ENCODE data around the gene MCF2L.
A peak's percentile ranks its signal among the peaks of the same experiment; 100 is the strongest.

The MCF2L gene

DNA sequence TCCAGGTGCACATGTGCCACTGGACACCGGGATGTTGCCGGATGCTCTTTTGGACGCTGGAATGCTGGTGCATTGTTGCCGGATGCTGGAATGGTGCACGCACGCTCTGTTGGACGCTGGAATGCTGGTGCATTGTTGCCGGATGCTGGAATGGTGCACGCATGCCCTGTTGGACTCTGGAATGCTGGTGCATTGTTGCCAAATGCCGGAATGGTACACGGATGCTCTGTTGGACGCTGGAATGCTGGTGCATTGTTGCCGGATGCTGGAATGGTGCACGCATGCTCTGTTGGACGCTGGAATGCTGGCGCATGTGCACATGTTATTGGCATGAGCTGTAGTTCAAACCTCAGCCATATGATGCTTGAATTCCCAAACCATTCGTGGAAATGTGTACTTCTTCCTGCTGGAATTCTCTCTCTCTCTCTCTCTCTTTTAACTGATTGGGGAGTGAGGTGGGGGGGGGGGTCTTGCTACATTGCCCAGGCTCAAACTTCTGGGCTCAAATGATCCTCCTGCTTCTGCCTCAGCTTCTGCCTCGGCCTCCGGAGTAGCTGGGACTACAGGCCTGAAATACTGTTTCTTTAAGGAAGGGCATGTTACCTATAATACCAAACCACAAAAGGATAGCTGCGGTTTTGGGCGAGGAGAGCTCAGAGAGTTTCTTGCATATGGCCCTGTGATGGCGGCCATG is 1.2 kb upstream of the MCF2L start:
- no peaks in the 10 kb centered on the region for H3K27me3 Mint-ChIP-seq
- H3K36me3 Mint-ChIP-seq: no peaks in the 10 kb centered on the region
- H3K4me1 Mint-ChIP-seq (ENCODE audit: low read depth): peaks cover 33% of the 10 kb centered on the region
- no peak overlapping the region for H3K27ac Mint-ChIP-seq
- H3K4me3 Mint-ChIP-seq: peak overlapping the region; percentile 84
- H3K9me3 Mint-ChIP-seq (ENCODE audit: low read depth): no peaks in the 10 kb centered on the region

DNA sequence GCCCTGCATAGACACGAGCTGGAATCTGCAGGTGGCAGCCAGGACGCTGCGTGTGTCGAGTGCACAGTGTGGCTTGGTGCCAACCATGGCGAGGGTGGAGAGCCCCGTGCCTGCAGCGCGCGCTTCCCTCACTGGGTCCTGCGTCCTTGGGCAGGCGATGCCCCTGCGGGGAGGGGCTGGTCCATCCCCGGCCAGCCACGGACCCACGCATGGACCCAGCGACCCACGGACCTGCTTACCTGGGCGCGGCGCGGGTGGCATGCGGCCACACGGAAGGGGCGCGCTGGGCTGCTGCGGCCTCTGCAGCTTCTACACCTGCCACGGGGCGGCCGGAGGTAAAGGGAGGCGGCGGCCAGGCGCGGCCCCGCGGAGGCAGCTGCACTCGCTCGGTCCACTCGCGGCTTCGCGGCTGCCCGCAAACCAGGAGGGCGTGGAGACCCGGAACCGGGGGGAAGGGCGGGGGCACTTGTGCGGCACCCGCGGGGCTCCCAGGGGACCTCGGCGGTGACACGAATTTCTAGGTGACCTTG is 569 bp upstream of the MCF2L start:
- Mint-ChIP-seq H3K27me3 (no peaks in the 10 kb centered on the region), H3K27ac (no peak overlapping the region)

DNA sequence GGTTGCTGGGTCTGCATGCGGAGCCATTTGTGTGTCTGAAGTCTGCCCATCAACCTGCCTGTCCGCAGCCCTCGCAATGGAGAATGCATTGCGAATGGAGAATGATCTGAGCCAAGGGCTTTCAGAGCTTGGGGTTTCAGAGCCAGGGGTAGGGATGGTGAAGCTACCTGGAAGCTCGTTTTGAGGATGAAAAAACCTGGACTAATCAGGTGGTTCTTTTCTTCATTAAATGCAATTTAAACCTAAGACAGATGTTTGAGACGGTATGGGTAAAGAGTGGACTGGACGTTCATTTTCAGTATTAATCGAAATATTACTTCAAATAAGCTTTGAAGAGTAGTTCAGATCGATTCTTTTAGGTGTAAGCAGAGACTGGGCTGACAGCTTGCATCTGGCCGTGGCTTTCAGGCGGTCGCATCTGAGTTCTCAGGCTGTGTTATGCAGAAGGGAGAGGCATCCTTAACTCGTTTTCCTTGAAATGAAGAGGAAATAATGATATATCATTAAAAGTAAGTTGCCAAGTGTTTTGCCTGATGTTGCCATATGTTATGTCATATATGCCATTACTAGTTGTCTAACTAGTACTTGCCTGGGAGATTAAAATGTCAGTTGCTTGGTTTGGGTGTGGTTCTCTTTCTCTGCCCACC is 801 bp downstream of the MCF2L start:
- H3K9me3 Mint-ChIP-seq (ENCODE audit: low read depth): no peaks in the 10 kb centered on the region

More for the DNA sequence above, 569 bp upstream of the MCF2L start:
- no peaks in the 10 kb centered on the region for H3K9me3 Mint-ChIP-seq (ENCODE audit: low read depth)
- H3K4me1 Mint-ChIP-seq (ENCODE audit: low read depth): peaks cover 33% of the 10 kb centered on the region
- H3K4me3 Mint-ChIP-seq: peak overlapping the region; percentile 84
- no peaks in the 10 kb centered on the region for H3K36me3 Mint-ChIP-seq

DNA sequence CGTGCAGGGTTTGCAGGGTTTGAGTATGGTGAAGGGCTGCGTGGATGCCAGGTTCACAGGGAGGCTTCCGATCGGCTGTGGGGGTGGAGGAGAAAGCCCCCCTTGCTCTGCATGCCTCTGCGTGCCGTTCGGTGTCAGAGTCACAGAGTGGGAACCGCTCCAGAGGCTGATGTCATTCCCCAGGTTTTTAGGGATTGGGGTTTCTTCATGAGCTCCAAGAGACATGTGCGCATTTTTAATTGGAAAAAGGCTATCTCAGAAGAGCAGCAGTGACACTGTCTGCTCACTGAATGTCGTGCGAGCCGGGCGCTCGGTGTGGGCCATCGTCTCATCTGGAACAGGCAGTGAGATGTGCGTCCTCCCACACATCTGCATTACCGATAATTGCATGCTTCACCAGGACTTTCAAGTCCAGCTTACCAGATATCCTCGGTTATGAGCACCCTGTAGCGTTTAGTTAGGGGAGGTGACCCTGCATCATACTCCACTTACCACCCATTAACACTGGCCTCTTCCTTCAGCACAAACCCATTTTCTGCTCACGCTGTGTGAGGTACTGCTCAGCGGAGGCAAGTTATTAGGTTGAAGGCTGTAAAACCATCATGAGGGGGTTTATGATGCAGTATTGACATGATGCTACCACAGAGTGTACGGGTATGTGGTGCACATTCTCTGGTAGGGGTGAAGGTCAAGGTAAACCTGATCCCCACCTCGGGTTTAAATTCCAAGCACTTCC is 1.7 kb downstream of the MCF2L start:
- Mint-ChIP-seq H3K36me3 (peaks cover 3% of the 10 kb centered on the region), H3K27ac (no peak overlapping the region), H3K9me3 (ENCODE audit: low read depth) (no peaks in the 10 kb centered on the region), H3K27me3 (no peaks in the 10 kb centered on the region), H3K4me1 (ENCODE audit: low read depth) (peaks cover 33% of the 10 kb centered on the region), H3K4me3 (peak overlapping the region; percentile 95)

More for the DNA sequence above, 801 bp downstream of the MCF2L start:
- H3K4me1 Mint-ChIP-seq (ENCODE audit: low read depth): peaks cover 33% of the 10 kb centered on the region
- peak overlapping the region; percentile 95 for H3K4me3 Mint-ChIP-seq
- H3K36me3 Mint-ChIP-seq: peaks cover 3% of the 10 kb centered on the region
- H3K27me3 Mint-ChIP-seq: no peaks in the 10 kb centered on the region
- peak overlapping the region; percentile 94 for H3K27ac Mint-ChIP-seq

DNA sequence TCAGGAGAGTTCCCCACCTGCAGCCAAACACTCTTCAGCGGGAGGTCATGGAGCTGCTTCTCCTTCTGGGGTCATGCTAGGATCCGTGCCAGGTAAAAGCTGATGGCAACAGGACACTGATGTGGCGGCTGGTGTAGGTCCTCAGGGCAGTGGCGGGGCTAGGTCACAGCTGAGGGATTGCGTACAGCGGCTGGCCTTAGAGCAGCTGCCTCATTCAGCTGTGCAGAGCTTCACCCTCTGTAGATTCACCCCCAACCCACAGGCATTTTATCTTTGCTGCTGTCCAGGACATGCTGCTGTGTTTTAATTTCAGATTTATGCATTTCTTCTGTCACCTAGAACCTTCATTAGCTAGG is 2.3 kb downstream of the MCF2L start:
- Mint-ChIP-seq H3K9me3 (ENCODE audit: low read depth) (no peaks in the 10 kb centered on the region), H3K27ac (no peak overlapping the region), H3K4me3 (peak overlapping the region; percentile 48), H3K36me3 (peaks cover 3% of the 10 kb centered on the region), H3K4me1 (ENCODE audit: low read depth) (peaks cover 33% of the 10 kb centered on the region), H3K27me3 (no peaks in the 10 kb centered on the region)

DNA sequence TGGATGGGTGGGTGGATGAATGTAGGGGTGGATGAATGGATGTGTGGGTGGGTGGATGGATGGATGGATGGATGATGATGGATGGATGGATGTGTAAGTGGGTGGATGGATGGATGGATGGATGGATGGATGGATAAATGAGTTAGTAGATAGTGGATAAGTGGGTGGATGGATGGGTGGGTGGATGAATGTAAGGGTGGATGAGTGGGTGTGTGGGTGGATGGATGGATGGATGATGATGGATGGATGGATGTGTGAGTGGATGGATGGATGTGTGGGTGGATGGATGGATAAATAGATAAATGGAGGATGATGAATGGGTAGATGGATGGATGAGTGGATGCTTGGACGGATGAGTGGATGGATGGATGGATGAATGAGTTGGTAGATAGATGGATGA is 3.2 kb downstream of the MCF2L start:
- no peak overlapping the region for H3K27ac Mint-ChIP-seq
- peaks cover 3% of the 10 kb centered on the region for H3K36me3 Mint-ChIP-seq
- no peaks in the 10 kb centered on the region for H3K27me3 Mint-ChIP-seq
- no peak overlapping the region for H3K4me3 Mint-ChIP-seq
- no peaks in the 10 kb centered on the region for H3K9me3 Mint-ChIP-seq (ENCODE audit: low read depth)
- peaks cover 33% of the 10 kb centered on the region for H3K4me1 Mint-ChIP-seq (ENCODE audit: low read depth)

DNA sequence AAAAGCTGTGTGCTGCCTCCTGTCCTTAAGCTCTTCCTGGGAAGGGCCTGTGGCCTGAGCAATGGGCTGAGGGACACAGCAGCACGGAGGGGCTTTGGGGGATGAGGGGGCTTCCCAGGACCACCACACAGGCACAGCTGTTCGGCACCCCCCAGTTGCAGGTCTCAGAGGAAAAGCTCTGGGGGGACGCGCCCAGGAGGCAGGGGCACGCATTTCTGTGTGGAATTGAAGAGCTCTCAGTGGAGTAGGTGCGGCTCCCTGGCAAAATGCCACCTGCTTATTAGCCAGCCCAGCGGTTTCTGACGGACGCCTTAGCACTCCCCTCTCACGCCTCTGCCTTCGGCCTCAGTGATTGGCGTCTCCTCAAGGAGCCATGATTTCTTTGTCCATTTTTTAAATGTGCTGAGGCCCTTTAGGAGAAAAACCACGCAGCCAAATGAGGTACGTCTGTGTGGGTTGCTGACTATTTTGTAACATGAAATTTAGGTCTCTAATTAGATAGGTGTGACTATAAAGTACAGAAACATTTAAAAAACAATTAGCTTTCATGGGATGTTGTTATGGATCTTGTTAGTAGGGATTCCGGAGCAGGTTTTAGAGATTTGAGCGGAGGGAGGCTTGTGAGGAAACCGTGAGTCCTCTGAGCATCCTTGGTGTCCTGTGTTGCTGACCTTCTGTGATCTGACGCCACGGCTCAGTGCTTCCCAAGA is 4.0 kb downstream of the MCF2L start:
- H3K4me3 Mint-ChIP-seq: no peak overlapping the region
- peaks cover 34% of the 10 kb centered on the region for H3K4me1 Mint-ChIP-seq (ENCODE audit: low read depth)

DNA sequence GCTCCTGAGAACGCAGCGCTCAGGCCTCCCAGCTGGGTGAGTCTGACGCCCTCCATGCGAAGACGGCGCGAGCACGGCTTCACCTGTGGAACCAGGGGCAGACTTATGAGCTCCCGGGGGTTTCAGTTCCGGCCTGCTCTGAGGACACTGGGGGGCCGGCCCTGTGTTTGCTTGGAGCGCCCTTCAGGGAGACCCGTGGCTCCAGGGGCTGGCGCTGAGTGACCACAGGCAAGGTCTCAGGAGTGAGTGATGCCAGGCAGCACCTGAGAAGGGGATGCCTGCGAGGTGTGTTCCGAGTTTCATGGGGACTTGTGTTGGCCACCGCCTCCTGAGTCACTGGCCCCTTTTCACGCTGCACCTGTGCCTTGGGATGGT is 4.5 kb downstream of the MCF2L start:
- Mint-ChIP-seq H3K4me1 (ENCODE audit: low read depth) (peaks cover 31% of the 10 kb centered on the region), H3K9me3 (ENCODE audit: low read depth) (no peaks in the 10 kb centered on the region), H3K27ac (no peak overlapping the region), H3K36me3 (peaks cover 3% of the 10 kb centered on the region), H3K4me3 (no peak overlapping the region), H3K27me3 (no peaks in the 10 kb centered on the region)

More for the DNA sequence above, 4.0 kb downstream of the MCF2L start:
- H3K9me3 Mint-ChIP-seq (ENCODE audit: low read depth): no peaks in the 10 kb centered on the region
- peaks cover 3% of the 10 kb centered on the region for H3K36me3 Mint-ChIP-seq
- H3K27me3 Mint-ChIP-seq: no peaks in the 10 kb centered on the region
- H3K27ac Mint-ChIP-seq: no peak overlapping the region

DNA sequence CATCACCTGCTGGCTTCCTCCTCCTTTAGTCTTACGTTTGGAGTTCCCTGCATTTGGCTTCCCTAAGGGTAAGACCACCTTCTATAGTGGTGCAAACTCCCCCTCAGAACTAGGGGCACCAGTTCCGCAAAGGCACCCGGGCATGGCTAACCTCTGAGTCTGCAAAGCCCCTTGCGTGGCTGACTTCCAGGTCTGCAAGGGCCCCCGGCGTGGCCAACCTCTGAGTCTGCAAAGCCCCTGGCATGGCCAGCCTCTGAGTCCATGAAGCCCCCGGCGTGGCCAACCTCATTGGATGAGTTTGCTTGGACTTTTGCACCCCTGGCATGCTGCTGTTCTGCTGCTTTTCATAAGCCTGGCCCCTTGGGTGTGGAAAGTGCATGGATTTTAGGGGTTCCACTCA is 5.1 kb downstream of the MCF2L start:
- Mint-ChIP-seq H3K9me3 (ENCODE audit: low read depth) (no peaks in the 10 kb centered on the region), H3K4me3 (no peak overlapping the region)

DNA sequence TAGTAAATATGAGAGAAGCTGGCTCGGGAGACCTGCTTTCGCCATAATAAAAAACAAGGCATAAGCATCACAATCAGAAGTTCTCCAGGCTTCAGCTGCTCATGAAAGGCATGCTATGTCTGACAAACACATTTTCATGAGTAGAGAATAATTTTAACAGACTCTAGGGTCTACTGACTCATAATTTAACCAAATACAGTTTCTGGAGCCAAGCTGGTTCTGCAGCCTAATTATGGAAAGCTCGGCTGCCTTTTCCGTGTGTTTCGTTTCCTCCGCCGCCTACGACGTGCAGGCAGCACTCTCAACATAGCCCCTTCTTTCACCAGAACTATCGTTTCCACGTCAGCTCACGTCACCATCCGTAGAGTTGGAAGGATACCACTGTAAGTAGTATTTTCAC is 5.7 kb downstream of the MCF2L start:
- peaks cover 26% of the 10 kb centered on the region for H3K4me1 Mint-ChIP-seq (ENCODE audit: low read depth)
- no peaks in the 10 kb centered on the region for H3K9me3 Mint-ChIP-seq (ENCODE audit: low read depth)
- H3K4me3 Mint-ChIP-seq: no peak overlapping the region
- no peaks in the 10 kb centered on the region for H3K27me3 Mint-ChIP-seq
- H3K36me3 Mint-ChIP-seq: peaks cover 3% of the 10 kb centered on the region
- H3K27ac Mint-ChIP-seq: no peak overlapping the region

More for the DNA sequence above, 5.1 kb downstream of the MCF2L start:
- H3K36me3 Mint-ChIP-seq: peaks cover 3% of the 10 kb centered on the region
- peaks cover 31% of the 10 kb centered on the region for H3K4me1 Mint-ChIP-seq (ENCODE audit: low read depth)
- no peak overlapping the region for H3K27ac Mint-ChIP-seq
- H3K27me3 Mint-ChIP-seq: no peaks in the 10 kb centered on the region

DNA sequence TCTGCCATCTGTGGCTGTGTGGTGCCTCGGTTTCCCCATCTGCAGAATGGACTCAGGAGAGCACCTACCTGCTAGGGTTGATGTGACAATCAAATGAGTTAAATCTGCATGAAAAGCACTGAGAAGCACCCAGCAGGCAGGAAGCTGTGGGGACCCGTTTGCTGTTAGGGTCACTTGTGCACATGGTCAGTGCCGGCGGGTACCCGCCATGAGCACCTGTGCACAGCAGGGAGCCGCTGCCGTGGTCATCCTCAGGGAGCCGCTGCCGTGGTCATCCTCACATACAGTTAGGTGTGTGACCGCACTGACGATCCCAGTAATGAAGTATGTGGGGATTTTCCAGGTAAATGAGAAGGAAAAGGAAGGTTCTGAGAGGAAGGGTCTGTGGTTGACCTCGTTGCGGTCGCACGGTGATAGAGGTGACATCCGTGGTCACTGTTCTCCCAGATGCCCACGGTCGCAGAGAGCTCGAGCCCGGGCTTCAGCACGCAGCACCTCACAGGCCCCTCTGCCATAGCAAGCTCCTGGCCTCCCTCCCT is 6.5 kb downstream of the MCF2L start:
- Mint-ChIP-seq H3K4me3 (no peak overlapping the region), H3K27ac (no peak overlapping the region), H3K27me3 (no peaks in the 10 kb centered on the region), H3K4me1 (ENCODE audit: low read depth) (peaks cover 23% of the 10 kb centered on the region), H3K9me3 (ENCODE audit: low read depth) (no peaks in the 10 kb centered on the region), H3K36me3 (peaks cover 3% of the 10 kb centered on the region)

DNA sequence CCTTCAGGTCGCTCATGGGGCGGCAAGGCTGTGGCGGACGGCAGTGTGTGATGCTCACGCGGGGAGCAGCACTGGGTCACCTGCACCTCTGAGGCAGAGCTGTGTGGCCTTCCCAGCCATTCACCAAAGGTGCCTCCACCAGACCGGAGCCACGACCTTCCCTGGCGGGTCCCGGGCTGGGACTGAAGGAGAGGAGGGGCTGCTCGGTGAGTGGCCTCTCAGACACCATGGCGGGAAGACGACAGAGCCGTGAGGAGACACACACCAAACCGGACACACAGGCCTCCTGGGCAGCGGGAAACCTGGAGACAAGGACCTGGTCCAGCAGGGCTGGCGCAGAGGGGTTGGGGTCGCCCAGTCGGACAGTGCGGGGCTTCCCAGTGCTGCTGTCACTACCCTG is 7.5 kb downstream of the MCF2L start:
- Mint-ChIP-seq H3K36me3 (peaks cover 3% of the 10 kb centered on the region), H3K27me3 (no peaks in the 10 kb centered on the region), H3K27ac (no peak overlapping the region)

DNA sequence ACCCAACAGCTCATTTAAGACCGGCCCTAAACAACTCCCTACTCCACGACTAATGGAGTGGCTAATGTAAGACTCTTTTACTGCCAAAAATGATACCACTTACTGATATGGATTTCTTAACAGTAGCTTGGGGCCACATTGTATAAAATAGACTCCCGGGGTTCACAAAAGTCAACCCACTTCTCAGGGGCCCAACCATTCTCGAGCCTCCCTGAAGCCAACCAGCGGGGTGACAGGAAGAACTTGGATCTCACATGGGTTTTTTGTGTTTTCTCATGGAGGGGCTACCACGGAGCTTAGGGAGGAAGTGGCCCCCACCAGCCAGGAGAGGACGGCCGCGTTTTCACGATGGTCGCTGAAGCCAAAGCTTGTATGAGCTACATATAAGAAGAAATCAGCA is 8.1 kb downstream of the MCF2L start:
- H3K9me3 Mint-ChIP-seq (ENCODE audit: low read depth): no peaks in the 10 kb centered on the region
- peaks cover 14% of the 10 kb centered on the region for H3K4me1 Mint-ChIP-seq (ENCODE audit: low read depth)
- peaks cover 3% of the 10 kb centered on the region for H3K36me3 Mint-ChIP-seq
- no peaks in the 10 kb centered on the region for H3K27me3 Mint-ChIP-seq
- no peak overlapping the region for H3K27ac Mint-ChIP-seq
- H3K4me3 Mint-ChIP-seq: no peak overlapping the region

More for the DNA sequence above, 7.5 kb downstream of the MCF2L start:
- H3K9me3 Mint-ChIP-seq (ENCODE audit: low read depth): no peaks in the 10 kb centered on the region
- no peak overlapping the region for H3K4me3 Mint-ChIP-seq
- H3K4me1 Mint-ChIP-seq (ENCODE audit: low read depth): peaks cover 19% of the 10 kb centered on the region

DNA sequence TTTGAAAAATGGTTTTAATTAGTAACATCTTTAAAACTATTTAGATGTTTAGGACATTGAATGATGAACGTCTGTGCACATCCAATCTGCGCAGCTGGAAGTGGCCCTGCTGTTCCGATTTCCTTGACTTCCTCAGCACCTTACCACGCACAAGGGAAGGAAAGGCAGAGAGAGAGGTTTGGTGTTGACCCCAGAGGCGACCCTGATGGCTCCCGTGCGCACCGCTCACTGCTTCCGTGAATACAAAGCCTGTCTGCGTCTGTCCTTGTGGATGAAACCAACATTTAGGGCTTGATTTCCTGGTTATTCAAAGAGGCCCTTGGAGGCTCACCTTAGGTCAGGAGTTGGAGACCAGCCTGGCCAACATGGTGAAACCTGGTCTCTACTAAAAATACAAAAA is 8.5 kb downstream of the MCF2L start:
- Mint-ChIP-seq H3K9me3 (ENCODE audit: low read depth) (no peaks in the 10 kb centered on the region), H3K4me3 (no peak overlapping the region), H3K27me3 (no peaks in the 10 kb centered on the region), H3K4me1 (ENCODE audit: low read depth) (peaks cover 9% of the 10 kb centered on the region), H3K27ac (no peak overlapping the region), H3K36me3 (peaks cover 3% of the 10 kb centered on the region)
